ENCODE data around the gene CRELD2.

The CRELD2 gene

GRCh38 chr22:49913026-49913425 lies 5.4 kb upstream of the CRELD2 start:
- no peak for DNase-seq (ENCODE audit: low spot score)

- DNase-seq (ENCODE audit: low spot score), result no peak
Measured at GRCh38 chr22:49913446-49913845, 5.0 kb upstream of the CRELD2 start.

- DNase-seq (ENCODE audit: low spot score), result no peak
Measured at GRCh38 chr22:49914256-49914655, 4.2 kb upstream of the CRELD2 start.

GRCh38 chr22:49915610-49916009 lies 2.8 kb upstream of the CRELD2 start:
- DNase-seq (ENCODE audit: low spot score), result no peak

- no peak for DNase-seq (ENCODE audit: low spot score)
Measured at GRCh38 chr22:49916831-49917230, 1.6 kb upstream of the CRELD2 start.

- DNase-seq (ENCODE audit: low spot score), result no peak
Measured at GRCh38 chr22:49918911-49919881, 762 bp downstream of the CRELD2 start.

GRCh38 chr22:49920859-49921258 lies 2.4 kb downstream of the CRELD2 start:
- DNase-seq (ENCODE audit: low spot score), result no peak

- no peak for DNase-seq (ENCODE audit: low spot score)
Measured at GRCh38 chr22:49921508-49922278, 3.3 kb downstream of the CRELD2 start.

- no peak for DNase-seq (ENCODE audit: low spot score)
Measured at GRCh38 chr22:49922484-49922883, 4.0 kb downstream of the CRELD2 start.

GRCh38 chr22:49922926-49923325 lies 4.5 kb downstream of the CRELD2 start:
- DNase-seq (ENCODE audit: low spot score), result no peak

- no peak for DNase-seq (ENCODE audit: low spot score)
Measured at GRCh38 chr22:49923445-49923844, 5.0 kb downstream of the CRELD2 start.

- no peak for DNase-seq (ENCODE audit: low spot score)
Measured at GRCh38 chr22:49924113-49924833, 5.8 kb downstream of the CRELD2 start.

GRCh38 chr22:49925525-49926128 lies 7.2 kb downstream of the CRELD2 start:
- DNase-seq (ENCODE audit: low spot score), result no peak

GRCh38 chr22:49926916-49927315 lies 8.5 kb downstream of the CRELD2 start:
- DNase-seq (ENCODE audit: low spot score), result no peak

- DNase-seq (ENCODE audit: low spot score), result no peak
Measured at GRCh38 chr22:49927483-49928184, 9.2 kb downstream of the CRELD2 start.

- no peak for DNase-seq (ENCODE audit: low spot score)
Measured at GRCh38 chr22:49928185-49928495, 9.7 kb downstream of the CRELD2 start.

- DNase-seq (ENCODE audit: low spot score), result no peak
Measured at GRCh38 chr22:49928555-49929210, 10.2 kb downstream of the CRELD2 start.

- DNase-seq (ENCODE audit: low spot score), result no peak
Measured at GRCh38 chr22:49929211-49929979, 11.0 kb downstream of the CRELD2 start.

GRCh38 chr22:49929994-49930575 lies 11.7 kb downstream of the CRELD2 start:
- DNase-seq (ENCODE audit: low spot score), result no peak

Data from Ammon's horn (tissue), 1 donor.